HG02973 (cell line): ENCODE results near the gene CRYZL1.
"Not testable (repeated sequence)": the region's sequence is repeated elsewhere in the genome, so short reads cannot be mapped to it uniquely, and the experiment has no call there.

Experiments used
- ATAC-seq: cut with Tn5 transposase; IDR thresholded peaks from one replicate; pipeline ENCODE4 v1.9.1; 2021; ENCODE audit warnings: moderate library complexity; ENCODE audit not compliant: unreplicated experiment

Gene CRYZL1

GRCh38 chr21:33640697-33641351 is 717 bp downstream of the CRYZL1 start:
- no peak for ATAC-seq

GRCh38 chr21:33634254-33634653 is 7.3 kb downstream of the CRYZL1 start:
- ATAC-seq = no peak

- not testable (repeated sequence) for ATAC-seq
Measured at GRCh38 chr21:33626151-33626550, 15.4 kb downstream of the CRYZL1 start.

- ATAC-seq = no peak
Measured at GRCh38 chr21:33622253-33622652, 19.3 kb downstream of the CRYZL1 start.

- ATAC-seq = no peak
Measured at GRCh38 chr21:33619726-33620125, 21.8 kb downstream of the CRYZL1 start.

GRCh38 chr21:33618407-33618806 is 23.1 kb downstream of the CRYZL1 start:
- no peak for ATAC-seq

GRCh38 chr21:33617565-33617964 is 24.0 kb downstream of the CRYZL1 start:
- not testable (repeated sequence) for ATAC-seq

GRCh38 chr21:33611006-33611744 is 30.4 kb downstream of the CRYZL1 start:
- ATAC-seq = no peak

GRCh38 chr21:33608559-33608958 is 33.0 kb downstream of the CRYZL1 start:
- no peak for ATAC-seq

- ATAC-seq = no peak
Measured at GRCh38 chr21:33598051-33598450, 43.5 kb downstream of the CRYZL1 start.

GRCh38 chr21:33588485-33589335 is 52.8 kb downstream of the CRYZL1 start, which contains the start of gene DONSON:
DONSON (minus strand) TSS chr21:33588684; CDS start chr21:33588641, 43 bp downstream.
- ATAC-seq = peak; percentile 82

GRCh38 chr21:33587792-33588484 is 53.6 kb downstream of the CRYZL1 start:
- ATAC-seq = peak; percentile 42

- no peak for ATAC-seq
Measured at GRCh38 chr21:33586927-33587326, 54.6 kb downstream of the CRYZL1 start.

GRCh38 chr21:33584455-33584854 is 57.1 kb downstream of the CRYZL1 start:
- no peak for ATAC-seq

- no peak for ATAC-seq
Measured at GRCh38 chr21:33578959-33579542, 62.5 kb downstream of the CRYZL1 start.

- no peak for ATAC-seq
Measured at GRCh38 chr21:33578214-33578613, 63.3 kb downstream of the CRYZL1 start.

- ATAC-seq = not testable (repeated sequence)
Measured at GRCh38 chr21:33576741-33577141, 64.8 kb downstream of the CRYZL1 start.

- no peak for ATAC-seq
Measured at GRCh38 chr21:33572350-33572749, 69.2 kb downstream of the CRYZL1 start.

- no peak for ATAC-seq
Measured at GRCh38 chr21:33569991-33570390, 71.5 kb downstream of the CRYZL1 start.

- no peak for ATAC-seq
Measured at GRCh38 chr21:33568448-33568847, 73.1 kb downstream of the CRYZL1 start.
